ENCODE data around the gene PRKAG2.
"Not testable (repeated sequence)": the region's sequence is repeated elsewhere in the genome, so short reads cannot be mapped to it uniquely, and the experiment has no call there.

Gene PRKAG2

DNA sequence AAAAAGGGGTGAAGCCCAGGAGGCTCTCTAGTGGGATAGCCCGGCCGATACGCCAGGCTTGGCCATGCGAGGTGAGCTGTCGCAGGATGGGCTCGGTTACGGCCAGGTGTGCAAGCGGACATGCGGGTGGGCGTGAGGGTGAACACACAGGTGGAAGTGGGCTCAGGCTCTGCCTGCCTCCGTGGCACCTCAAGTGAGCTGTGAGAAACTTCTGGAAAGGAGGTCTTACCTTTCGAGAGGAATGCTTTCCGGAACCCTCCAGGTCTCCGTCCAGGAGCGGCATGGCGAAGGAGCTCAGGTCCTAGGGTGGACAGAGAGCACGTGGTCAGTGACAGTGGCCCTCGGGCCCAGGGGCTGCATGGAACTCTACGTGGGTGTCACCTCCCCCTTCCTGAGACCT is 90.7 kb downstream of the PRKAG2 start:
- H3K9ac ChIP-seq (ENCODE audit: insufficient read length) = no peak overlapping the region
- no peaks in the 10 kb centered on the region for H3K36me3 ChIP-seq (ENCODE audit: insufficient read depth, low read length)
- TF ChIP-seq EZH2 (IDR thresholded peaks at IDR 0.05) (no peak), FOXP2 (optimal IDR thresholded peaks at IDR 0.05; ENCODE audit: control extremely low read depth, extremely low read length, insufficient read depth) (no peak), POLR2AphosphoS5 (IDR thresholded peaks at IDR 0.05; ENCODE audit: borderline replicate concordance, low read depth, low read length) (no peak)
- H3K27ac ChIP-seq = no peak overlapping the region
- H3K4me3 ChIP-seq = no peak overlapping the region
- DNase-seq (ENCODE audit: low read depth, low spot score) = no peak
- H3K9me3 ChIP-seq (ENCODE audit: low read depth, low read length) = no peaks in the 10 kb centered on the region

DNA sequence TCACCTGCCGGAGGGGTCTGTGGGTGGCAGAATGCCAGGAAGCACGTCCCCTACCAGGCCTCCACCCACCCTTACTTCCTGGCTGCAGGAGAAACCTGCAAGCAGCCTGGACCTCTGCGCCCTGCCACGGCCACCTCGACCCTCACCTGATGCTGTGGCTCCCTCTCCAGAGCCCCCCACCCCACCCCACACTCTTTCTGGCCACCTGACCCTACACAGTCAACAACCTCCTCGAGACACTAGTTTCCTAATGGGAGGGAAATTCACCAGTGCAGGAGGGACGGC is 91.3 kb downstream of the PRKAG2 start:
- DNase-seq (ENCODE audit: low read depth, low spot score) = no peak
- no peak for TF ChIP-seq POLR2AphosphoS5 (IDR thresholded peaks at IDR 0.05; ENCODE audit: borderline replicate concordance, low read depth, low read length)
- no peak for TF ChIP-seq EZH2 (IDR thresholded peaks at IDR 0.05)
- TF ChIP-seq FOXP2 (optimal IDR thresholded peaks at IDR 0.05; ENCODE audit: control extremely low read depth, extremely low read length, insufficient read depth) = no peak
- Histone ChIP-seq H3K9me3 (ENCODE audit: low read depth, low read length) (no peaks in the 10 kb centered on the region), H3K9ac (ENCODE audit: insufficient read length) (no peak overlapping the region), H3K27ac (no peak overlapping the region), H3K4me3 (no peak overlapping the region), H3K36me3 (ENCODE audit: insufficient read depth, low read length) (no peaks in the 10 kb centered on the region)

DNA sequence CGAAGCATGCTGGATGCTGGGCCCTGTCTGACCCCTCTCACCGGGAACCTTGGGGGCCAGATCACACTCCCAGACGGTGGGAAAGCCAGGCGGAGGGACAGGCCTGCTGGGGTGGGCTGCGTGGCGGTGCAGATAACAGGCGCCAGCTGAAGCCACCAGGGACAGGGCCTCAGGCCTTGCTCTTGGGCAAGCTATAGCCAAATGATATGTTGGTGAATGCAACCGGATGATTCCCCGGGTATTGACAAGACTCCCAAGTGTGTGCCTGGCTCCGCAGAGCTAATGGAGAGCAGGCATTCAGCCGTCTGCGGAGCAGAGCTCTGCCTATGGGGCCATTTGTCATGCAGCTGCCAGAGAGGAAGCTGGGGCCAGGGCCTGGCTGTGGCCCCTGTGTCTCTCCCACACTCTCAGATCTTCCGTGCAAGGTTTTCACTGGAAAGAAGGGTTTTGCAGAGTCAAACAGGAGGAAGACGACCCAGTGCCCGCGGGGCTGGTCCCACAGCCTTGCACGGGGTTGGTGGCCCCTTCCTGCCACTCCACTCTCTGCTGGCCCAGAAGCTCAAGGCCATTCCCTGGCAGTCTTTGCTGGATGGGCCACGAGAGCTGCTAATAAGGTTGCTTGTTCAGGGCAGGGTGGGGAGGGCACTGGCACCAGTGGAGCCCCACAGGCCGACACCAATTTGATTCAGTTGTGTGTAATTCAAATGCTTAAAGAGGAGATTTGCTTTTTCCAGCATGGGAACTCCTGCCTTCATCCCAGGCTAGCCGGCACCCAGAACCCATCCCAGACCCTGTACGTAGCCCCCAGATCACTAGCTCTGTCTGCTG is 91.8 kb downstream of the PRKAG2 start:
- H3K27ac ChIP-seq = peak overlapping the region; percentile 50; the same call in 1 of the 2 replicates
- no peaks in the 10 kb centered on the region for H3K9me3 ChIP-seq (ENCODE audit: low read depth, low read length)
- no peak overlapping the region for H3K4me3 ChIP-seq
- H3K9ac ChIP-seq (ENCODE audit: insufficient read length) = no peak overlapping the region
- no peak for TF ChIP-seq FOXP2 (optimal IDR thresholded peaks at IDR 0.05; ENCODE audit: control extremely low read depth, extremely low read length, insufficient read depth)
- TF ChIP-seq POLR2AphosphoS5 (IDR thresholded peaks at IDR 0.05; ENCODE audit: borderline replicate concordance, low read depth, low read length) = no peak
- TF ChIP-seq EZH2 (IDR thresholded peaks at IDR 0.05) = no peak
- no peak for DNase-seq (ENCODE audit: low read depth, low spot score)
- no peaks in the 10 kb centered on the region for H3K36me3 ChIP-seq (ENCODE audit: insufficient read depth, low read length)

DNA sequence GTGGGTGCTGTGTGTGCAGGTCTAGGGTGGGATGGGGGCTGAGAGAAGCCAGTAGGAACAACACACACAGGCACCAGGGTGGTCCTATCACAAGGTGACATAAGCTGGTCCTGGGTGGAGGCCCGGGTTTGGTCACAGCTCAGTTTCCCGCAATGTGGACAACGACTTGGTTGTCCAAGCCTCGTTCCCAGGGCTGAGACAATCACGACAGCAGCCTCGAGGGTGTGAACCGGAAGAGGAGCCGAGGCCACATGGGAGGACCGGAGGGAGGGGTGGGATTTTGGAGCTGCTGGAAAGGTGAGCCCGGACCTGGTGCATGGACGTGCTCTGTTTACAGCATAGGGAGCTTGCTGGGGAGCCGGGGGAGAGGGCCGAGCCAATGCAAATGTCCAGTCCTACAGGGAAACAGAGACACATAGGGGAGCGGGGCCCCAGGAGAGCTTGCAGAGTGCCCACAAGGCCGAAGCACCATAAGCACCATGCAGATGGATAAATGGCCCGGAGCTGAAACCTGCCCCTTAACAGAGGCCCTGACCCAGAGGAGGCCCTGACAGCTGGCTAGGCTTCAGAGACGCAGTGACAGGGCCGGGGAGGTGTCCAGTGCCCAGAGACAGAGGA is 92.8 kb downstream of the PRKAG2 start:
- H3K27ac ChIP-seq = no peak overlapping the region
- no peak for DNase-seq (ENCODE audit: low read depth, low spot score)
- H3K9ac ChIP-seq (ENCODE audit: insufficient read length) = no peak overlapping the region
- H3K4me3 ChIP-seq = no peak overlapping the region
- TF ChIP-seq EZH2 (IDR thresholded peaks at IDR 0.05) (no peak), POLR2AphosphoS5 (IDR thresholded peaks at IDR 0.05; ENCODE audit: borderline replicate concordance, low read depth, low read length) (no peak), FOXP2 (optimal IDR thresholded peaks at IDR 0.05; ENCODE audit: control extremely low read depth, extremely low read length, insufficient read depth) (no peak)
- no peaks in the 10 kb centered on the region for H3K9me3 ChIP-seq (ENCODE audit: low read depth, low read length)
- no peaks in the 10 kb centered on the region for H3K36me3 ChIP-seq (ENCODE audit: insufficient read depth, low read length)

DNA sequence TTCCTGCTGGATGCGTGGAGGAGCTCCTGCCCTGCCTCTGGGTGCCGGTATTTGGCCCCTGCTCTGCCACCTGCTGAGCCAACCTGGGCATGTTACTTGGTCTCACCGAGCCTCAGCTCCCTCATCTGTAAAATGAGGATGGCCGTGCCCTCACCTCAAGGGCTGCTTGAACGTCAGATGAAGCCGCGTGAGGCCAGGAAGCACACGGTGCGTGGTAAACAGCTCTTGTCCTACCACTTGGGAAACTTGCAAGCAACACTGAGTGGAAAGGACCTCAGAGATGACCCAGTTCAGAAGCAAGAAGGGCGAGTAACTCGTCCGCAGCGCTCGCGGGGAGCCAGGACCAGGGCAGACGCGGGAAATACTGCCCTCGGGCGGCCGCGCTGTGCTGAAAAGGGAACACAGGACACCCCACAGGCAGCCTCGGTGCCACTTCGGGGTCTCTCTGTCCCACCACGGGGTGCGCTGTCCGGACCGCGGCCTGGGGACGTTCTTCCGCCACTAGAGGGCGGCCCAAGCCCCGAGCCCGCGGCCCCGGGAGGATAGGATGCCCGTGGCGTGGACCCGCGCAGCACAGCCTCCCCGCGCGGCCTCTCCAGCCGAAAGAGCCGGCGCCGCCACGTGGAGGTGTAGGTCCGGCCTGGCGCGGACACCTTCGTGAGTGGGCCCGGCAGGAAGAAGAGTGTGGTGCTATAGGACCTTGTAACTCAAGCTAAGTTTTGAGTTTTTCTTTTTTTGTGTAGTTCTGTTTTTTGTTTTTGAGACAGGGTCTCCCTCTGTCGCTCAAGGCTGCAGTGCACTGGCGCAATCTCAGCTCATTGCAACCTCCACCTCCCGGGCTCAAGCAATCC is 94.1 kb downstream of the PRKAG2 start:
- Histone ChIP-seq H3K9ac (ENCODE audit: insufficient read length) (no peak overlapping the region), H3K4me3 (no peak overlapping the region), H3K27ac (peak overlapping the region; percentile 90), H3K9me3 (ENCODE audit: low read depth, low read length) (no peaks in the 10 kb centered on the region), H3K36me3 (ENCODE audit: insufficient read depth, low read length) (no peaks in the 10 kb centered on the region)
- TF ChIP-seq FOXP2 (optimal IDR thresholded peaks at IDR 0.05; ENCODE audit: control extremely low read depth, extremely low read length, insufficient read depth) = no peak
- TF ChIP-seq EZH2 (IDR thresholded peaks at IDR 0.05) = no peak
- TF ChIP-seq POLR2AphosphoS5 (IDR thresholded peaks at IDR 0.05; ENCODE audit: borderline replicate concordance, low read depth, low read length) = no peak
- no peak for DNase-seq (ENCODE audit: low read depth, low spot score)

DNA sequence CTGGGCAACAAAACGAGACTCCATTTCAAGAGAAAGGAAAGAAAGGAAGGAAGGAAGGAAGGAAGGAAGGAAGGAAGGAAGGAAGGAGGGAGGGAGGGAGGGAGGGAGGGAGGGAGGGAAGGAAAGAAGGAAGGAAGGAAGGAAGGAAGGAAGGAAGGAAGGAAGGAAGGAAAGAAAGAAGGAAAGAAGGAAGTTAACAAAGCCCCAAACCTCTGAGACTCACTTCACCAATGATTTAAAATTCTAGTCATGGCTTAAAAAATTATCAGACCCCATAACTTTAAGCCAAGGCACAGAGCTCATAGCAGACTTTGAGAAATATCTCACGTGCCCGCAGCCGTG is 94.7 kb downstream of the PRKAG2 start:
- H3K9ac ChIP-seq (ENCODE audit: insufficient read length); H3K36me3 ChIP-seq (ENCODE audit: insufficient read depth, low read length); H3K4me3 ChIP-seq; H3K9me3 ChIP-seq (ENCODE audit: low read depth, low read length): not testable (repeated sequence)
- peak; percentile 35 for DNase-seq (ENCODE audit: low read depth, low spot score)
- H3K27ac ChIP-seq = peak overlapping the region; percentile 90

DNA sequence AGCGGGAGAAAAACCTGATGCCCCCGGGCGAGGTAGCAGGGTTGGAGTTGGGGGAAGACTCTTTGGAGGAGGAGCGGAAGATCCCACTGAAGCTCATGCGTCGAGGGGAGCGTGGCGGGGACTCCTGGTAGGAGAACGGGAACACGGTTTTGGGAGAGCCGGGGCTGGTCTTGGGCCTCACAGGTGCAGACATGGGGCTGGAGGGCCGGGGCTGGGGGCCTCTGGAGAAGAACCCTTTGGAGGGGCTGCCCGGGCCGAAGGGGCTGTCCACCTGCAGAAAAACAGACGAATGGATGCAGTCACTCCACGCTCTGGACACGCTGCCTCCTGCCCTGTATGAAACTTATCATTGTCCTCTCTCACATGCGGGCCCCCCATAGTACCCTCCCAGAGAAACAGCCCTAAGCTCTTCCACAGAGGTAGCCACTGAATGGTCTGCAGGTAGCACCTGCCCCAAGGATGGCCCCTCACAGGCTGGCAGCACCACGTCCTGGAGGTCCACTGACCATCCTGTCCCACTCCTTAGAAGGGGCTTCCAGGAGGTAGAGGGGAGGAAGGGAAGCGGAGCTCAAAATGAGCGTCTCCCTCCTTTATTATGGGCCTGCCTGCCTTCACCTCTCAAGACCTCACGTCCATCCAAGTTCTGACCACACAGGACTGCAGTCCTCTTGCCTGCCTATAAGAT is 95.6 kb downstream of the PRKAG2 start:
- Histone ChIP-seq H3K27ac (peak overlapping the region; percentile 57; the same call in 1 of the 2 replicates), H3K36me3 (ENCODE audit: insufficient read depth, low read length) (no peaks in the 10 kb centered on the region), H3K9me3 (ENCODE audit: low read depth, low read length) (no peaks in the 10 kb centered on the region), H3K4me3 (no peak overlapping the region), H3K9ac (ENCODE audit: insufficient read length) (no peak overlapping the region)
- TF ChIP-seq POLR2AphosphoS5 (IDR thresholded peaks at IDR 0.05; ENCODE audit: borderline replicate concordance, low read depth, low read length) = no peak
- no peak for TF ChIP-seq EZH2 (IDR thresholded peaks at IDR 0.05)
- no peak for TF ChIP-seq FOXP2 (optimal IDR thresholded peaks at IDR 0.05; ENCODE audit: control extremely low read depth, extremely low read length, insufficient read depth)
- DNase-seq (ENCODE audit: low read depth, low spot score) = no peak

DNA sequence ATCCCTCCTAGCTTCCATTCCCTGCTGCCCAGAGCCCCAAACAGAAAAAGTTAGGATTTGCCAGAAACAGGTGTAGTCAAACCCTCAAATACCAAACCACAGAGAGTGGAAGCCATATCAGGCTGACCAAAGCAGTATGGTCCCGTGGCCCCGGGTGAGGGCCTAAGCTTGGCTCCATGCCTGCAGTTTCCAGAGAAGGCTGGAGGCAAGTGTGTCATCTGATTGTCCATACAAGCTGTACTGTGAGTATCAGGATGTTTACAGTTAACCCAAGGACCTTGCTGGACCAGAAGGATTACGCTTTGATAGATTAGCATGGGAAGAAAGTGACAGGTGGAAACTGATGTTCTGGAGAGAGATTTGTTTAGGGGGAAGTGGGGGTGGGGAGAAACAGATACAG is 96.3 kb downstream of the PRKAG2 start:
- TF ChIP-seq EZH2 (IDR thresholded peaks at IDR 0.05) (no peak), FOXP2 (optimal IDR thresholded peaks at IDR 0.05; ENCODE audit: control extremely low read depth, extremely low read length, insufficient read depth) (no peak), POLR2AphosphoS5 (IDR thresholded peaks at IDR 0.05; ENCODE audit: borderline replicate concordance, low read depth, low read length) (no peak)
- Histone ChIP-seq H3K36me3 (ENCODE audit: insufficient read depth, low read length) (no peaks in the 10 kb centered on the region), H3K9ac (ENCODE audit: insufficient read length) (no peak overlapping the region), H3K27ac (no peak overlapping the region), H3K4me3 (no peak overlapping the region), H3K9me3 (ENCODE audit: low read depth, low read length) (no peaks in the 10 kb centered on the region)
- no peak for DNase-seq (ENCODE audit: low read depth, low spot score)

Data from SK-N-MC (cell line).